GM12891 (cell line): ENCODE measurements around the gene AK9.

Experiments
- POLR2A ChIP-seq: IDR thresholded peaks from 2 replicates; pipeline ENCODE4 v1.6.1; 2011; ENCODE audit warnings: low read depth, low read length, control low read depth
- POLR2AphosphoS5 ChIP-seq: IDR thresholded peaks from 2 replicates; pipeline ENCODE4 v1.6.1; 2011; ENCODE audit warnings: low read depth, low read length, control low read depth
- POU2F2 ChIP-seq: IDR thresholded peaks from 2 replicates; pipeline ENCODE4 v1.6.1; 2011; ENCODE audit warnings: low read depth, mild to moderate bottlenecking, control low read depth, low read length, moderate library complexity
- TAF1 ChIP-seq: IDR thresholded peaks from 2 replicates; pipeline ENCODE4 v1.6.1; 2011; ENCODE audit warnings: low read depth, low read length, control low read depth

- TF ChIP-seq POLR2A = no peak
- TF ChIP-seq POLR2AphosphoS5 = no peak
- no peak for TF ChIP-seq TAF1
- TF ChIP-seq POU2F2 = no peak
Observed at GRCh38 chr6:109695468-109695867, 4.5 kb upstream of the AK9 start.
